ENCODE results near the gene GPER1. TPM values are rescaled to one million over a fixed set of nuclear protein-coding genes. Genes with fewer than 3 reads are reported as not detected.

GPER1 gene
- polyA plus RNA-seq, 1 experiment: 1.4 TPM

- H3K27ac ChIP-seq (ENCODE audit: low read depth, low read length): peak overlapping the region; percentile 78
- H3K27me3 ChIP-seq (ENCODE audit: control insufficient read depth, insufficient read depth, low read length): no peaks in the 10 kb centered on the region
- TF ChIP-seq CTCF (IDR thresholded peaks at IDR 0.05; ENCODE audit: low read depth, low read length): no peak
- ChIA-PET CTCF (interaction anchor here (0.9 to 2.4 kb wide), 3 partner anchors 15 to 51 kb away, joined by 3 to 11 read pairs (median 4); no protein-coding TSS in a partner anchor), POLR2A (no interaction called here)
- no peak for DNase-seq (ENCODE audit: low read depth, low spot score)
- no peaks in the 10 kb centered on the region; the same call in 1 of the 2 replicates for H3K9me3 ChIP-seq (ENCODE audit: control insufficient read depth, insufficient read depth, low read length)
- H3K4me3 ChIP-seq (ENCODE audit: low read depth, low read length): peak overlapping the region; percentile 54
Observed at GRCh38 chr7:1043552-1044188, 44.2 kb upstream of the GPER1 start.

GRCh38 chr7:1044189-1045068 is 43.5 kb upstream of the GPER1 start, which contains the start of gene GPR146:
Gene GPR146, plus strand, starts transcription at chr7:1044546. Its CDS starts 12,970 bp downstream, at chr7:1057516.
- CTCF ChIA-PET: interaction anchor here (0.6 to 2.4 kb wide), 8 partner anchors 14 to 135 kb away, joined by 3 to 11 read pairs (median 3); no protein-coding TSS in a partner anchor
- POLR2A ChIA-PET: interaction anchor here (0.8 to 1.4 kb wide), 3 partner anchors 14 to 93 kb away, joined by 3 to 5 read pairs (median 3); a partner anchor contains a TSS
- peak; percentile 51 for TF ChIP-seq CTCF (IDR thresholded peaks at IDR 0.05; ENCODE audit: low read depth, low read length)

GRCh38 chr7:1045069-1046063 is 42.5 kb upstream of the GPER1 start:
- Histone ChIP-seq H3K4me3 (ENCODE audit: low read depth, low read length) (peak overlapping the region; percentile 62), H3K27me3 (ENCODE audit: control insufficient read depth, insufficient read depth, low read length) (no peaks in the 10 kb centered on the region), H3K9me3 (ENCODE audit: control insufficient read depth, insufficient read depth, low read length) (no peaks in the 10 kb centered on the region; the same call in 1 of the 2 replicates), H3K27ac (ENCODE audit: low read depth, low read length) (no peak overlapping the region)
- no peak for DNase-seq (ENCODE audit: low read depth, low spot score)
- TF ChIP-seq CTCF (IDR thresholded peaks at IDR 0.05; ENCODE audit: low read depth, low read length): no peak
- ChIA-PET CTCF (interaction anchor here (0.9 to 2.4 kb wide), 3 partner anchors 21 to 134 kb away, joined by 3 to 11 read pairs (median 3); no protein-coding TSS in a partner anchor), POLR2A (interaction anchor here (1.0 to 1.4 kb wide), 2 partner anchors 13 to 92 kb away, joined by 3 to 5 read pairs; a partner anchor contains a TSS)

More at GRCh38 chr7:1044189-1045068, 43.5 kb upstream of the GPER1 start, which contains the start of gene GPR146:
- Histone ChIP-seq H3K9me3 (ENCODE audit: control insufficient read depth, insufficient read depth, low read length) (no peaks in the 10 kb centered on the region; the same call in 1 of the 2 replicates), H3K4me3 (ENCODE audit: low read depth, low read length) (peak within 1 kb of the TSS; percentile 62), H3K27me3 (ENCODE audit: control insufficient read depth, insufficient read depth, low read length) (no peaks in the 10 kb centered on the region), H3K27ac (ENCODE audit: low read depth, low read length) (peak within 1 kb of the TSS; percentile 78)
- peak; percentile 87 for DNase-seq (ENCODE audit: low read depth, low spot score)

GRCh38 chr7:1046722-1047679 is 40.9 kb upstream of the GPER1 start:
- H3K9me3 ChIP-seq (ENCODE audit: control insufficient read depth, insufficient read depth, low read length): no peaks in the 10 kb centered on the region; the same call in 1 of the 2 replicates
- no peak for DNase-seq (ENCODE audit: low read depth, low spot score)
- no peak overlapping the region for H3K27ac ChIP-seq (ENCODE audit: low read depth, low read length)
- H3K4me3 ChIP-seq (ENCODE audit: low read depth, low read length): no peak overlapping the region
- TF ChIP-seq CTCF (IDR thresholded peaks at IDR 0.05; ENCODE audit: low read depth, low read length): no peak
- POLR2A ChIA-PET: no interaction called here
- H3K27me3 ChIP-seq (ENCODE audit: control insufficient read depth, insufficient read depth, low read length): no peaks in the 10 kb centered on the region
- CTCF ChIA-PET: interaction anchor here (0.5 to 1.1 kb wide), 2 partner anchors 19 to 77 kb away, joined by 5 to 7 read pairs; no protein-coding TSS in a partner anchor

All from AG04450 (cell line).